ENCODE results near the gene MRPL54. TPM values are rescaled to one million over a fixed set of nuclear protein-coding genes. Genes with fewer than 3 reads are reported as not detected.

MRPL54 gene
- polyA plus RNA-seq, 2 of the 4 experiments (the other 2 are of a cell fraction), result 30.8 to 47.5 TPM

- POLR2A ChIA-PET, result interaction anchor here (2.4 kb wide), 1 partner anchor 13 kb away, joined by 9 read pairs; the partner anchor contains the start of gene MRPL54
- Histone ChIP-seq H3K27ac (no peak overlapping the region), H3K4me2 (no peak overlapping the region), H3K9me3 (no peaks in the 10 kb centered on the region), H3K4me1 (no peaks in the 10 kb centered on the region), H3K4me3 (no peak overlapping the region)
- DNase-seq (ENCODE audit: low read depth in 1 of 2, low spot score in 1 of 2) (no peak), ATAC-seq (no peak), FAIRE-seq (no peak)
- no CpG with 5 or more reads among the region's 5 CpGs for WGBS (ENCODE audit: missing lambda C conversion rate)
- TF ChIP-seq NR3C1 (IDR thresholded peaks at IDR 0.05), result no peak
- no peak for TF ChIP-seq GATA3 (IDR thresholded peaks at IDR 0.05; ENCODE audit: borderline replicate concordance)
- TF ChIP-seq REST (IDR thresholded peaks at IDR 0.05), result no peak
- TF ChIP-seq ZNF302 (CRISPR knock-in tag; IDR thresholded peaks at IDR 0.05), result no peak
- no peak for TF ChIP-seq SREBF2 (IDR thresholded peaks at IDR 0.05)
- TF ChIP-seq NPAS2 (CRISPR knock-in tag; IDR thresholded peaks at IDR 0.05; ENCODE audit: borderline replicate concordance), result no peak
- TF ChIP-seq FOSB (CRISPR knock-in tag; IDR thresholded peaks at IDR 0.05), result no peak
- no peak for TF ChIP-seq ATOH8 (CRISPR knock-in tag; IDR thresholded peaks at IDR 0.05; ENCODE audit: low read depth)
- no peak for TF ChIP-seq CBX2 (IDR thresholded peaks at IDR 0.05; ENCODE audit: borderline replicate concordance, low read depth)
- no peak for TF ChIP-seq HEYL (CRISPR knock-in tag; IDR thresholded peaks at IDR 0.05)
- TF ChIP-seq MAFK (IDR thresholded peaks at IDR 0.05; ENCODE audit: partially characterized antibody), result no peak
- TF ChIP-seq HOXB13 (CRISPR knock-in tag; IDR thresholded peaks at IDR 0.05; ENCODE audit: low read depth), result no peak
- no peak for TF ChIP-seq HMGXB4 (CRISPR knock-in tag; IDR thresholded peaks at IDR 0.05; ENCODE audit: borderline replicate concordance)
- TF ChIP-seq ELK1 (IDR thresholded peaks at IDR 0.05; ENCODE audit: low read depth, low read length), result no peak
- no peak for TF ChIP-seq FOXS1 (CRISPR knock-in tag; IDR thresholded peaks at IDR 0.05)
- no peak for TF ChIP-seq POLR2A (IDR thresholded peaks at IDR 0.05; ENCODE audit: low read length)
- TF ChIP-seq CBX8 (IDR thresholded peaks at IDR 0.05), result no peak
- CTCF ChIA-PET, result interaction anchor here (1.1 to 1.6 kb wide), 2 partner anchors 13 to 14 kb away, joined by 3 read pairs; partner anchors contain the start of gene MRPL54
Measured at GRCh38 chr19:3775831-3776230, 13.3 kb downstream of the MRPL54 start.

GRCh38 chr19:3776479-3777040 is 14.1 kb downstream of the MRPL54 start:
- H3K4me3 ChIP-seq, result no peak overlapping the region
- FAIRE-seq (no peak), ATAC-seq (no peak), DNase-seq (ENCODE audit: low read depth in 1 of 2, low spot score in 1 of 2) (no peak)
- no peaks in the 10 kb centered on the region for H3K4me1 ChIP-seq
- 75% methylated on average over 1 of the region's 1 CpG for WGBS (ENCODE audit: missing lambda C conversion rate)
- CTCF ChIA-PET, result no interaction called here
- no peak overlapping the region for H3K4me2 ChIP-seq
- H3K27ac ChIP-seq, result no peak overlapping the region
- POLR2A ChIA-PET, result interaction anchor here (2.4 kb wide), 1 partner anchor 14 kb away, joined by 9 read pairs; the partner anchor contains the start of gene MRPL54
- H3K9me3 ChIP-seq, result peaks cover 7% of the 10 kb centered on the region; the same call in 2 of the 3 replicates
- TF ChIP-seq HDAC2 (IDR thresholded peaks at IDR 0.05) (no peak), CHD4 (IDR thresholded peaks at IDR 0.05; ENCODE audit: borderline replicate concordance) (no peak), MYC (IDR thresholded peaks at IDR 0.05; ENCODE audit: borderline replicate concordance, low read length) (no peak), TP53 (CRISPR knock-in tag; IDR thresholded peaks at IDR 0.05) (no peak), HMGXB4 (CRISPR knock-in tag; IDR thresholded peaks at IDR 0.05; ENCODE audit: borderline replicate concordance) (no peak), RARB (CRISPR knock-in tag; IDR thresholded peaks at IDR 0.05) (no peak), KDM1A (IDR thresholded peaks at IDR 0.05; ENCODE audit: low read depth) (no peak), MAX (IDR thresholded peaks at IDR 0.05) (no peak), CHD2 (IDR thresholded peaks at IDR 0.05; ENCODE audit: low read length, partially characterized antibody) (no peak), POLR2AphosphoS2 (conservative IDR thresholded peaks at IDR 0.05; ENCODE audit: low read length) (no peak), NR3C1 (IDR thresholded peaks at IDR 0.05) (no peak), JUNB (IDR thresholded peaks at IDR 0.05) (no peak), FOXS1 (CRISPR knock-in tag; IDR thresholded peaks at IDR 0.05) (no peak), BCL3 (IDR thresholded peaks at IDR 0.05) (no peak)

Measured in A549 (cell line).